Measurements from ENCODE around the gene PSMB5.

PSMB5 gene

DNA sequence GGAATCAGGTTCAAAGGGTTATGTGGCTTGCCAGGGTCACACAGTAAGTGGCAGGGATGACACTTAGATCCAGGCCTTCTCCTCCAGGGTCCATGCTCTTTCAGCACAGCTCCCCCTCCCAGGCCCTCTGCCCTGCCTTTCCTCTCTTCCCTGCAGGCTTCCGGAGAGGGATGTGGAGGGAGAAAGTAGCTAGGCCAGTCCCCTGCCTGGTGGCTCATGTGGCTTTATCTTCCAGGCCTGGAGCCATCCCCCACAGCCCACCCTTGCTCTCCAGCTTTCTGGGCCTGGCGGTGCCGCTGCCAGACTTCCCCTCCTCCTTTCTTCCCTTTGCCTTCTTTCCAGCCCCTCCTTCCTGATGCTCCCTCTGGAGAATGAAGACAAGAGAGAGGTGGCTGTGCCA lies 9.1 kb upstream of the PSMB5 start:
- no peak for DNase-seq (ENCODE audit: low read depth, low spot score)

DNA sequence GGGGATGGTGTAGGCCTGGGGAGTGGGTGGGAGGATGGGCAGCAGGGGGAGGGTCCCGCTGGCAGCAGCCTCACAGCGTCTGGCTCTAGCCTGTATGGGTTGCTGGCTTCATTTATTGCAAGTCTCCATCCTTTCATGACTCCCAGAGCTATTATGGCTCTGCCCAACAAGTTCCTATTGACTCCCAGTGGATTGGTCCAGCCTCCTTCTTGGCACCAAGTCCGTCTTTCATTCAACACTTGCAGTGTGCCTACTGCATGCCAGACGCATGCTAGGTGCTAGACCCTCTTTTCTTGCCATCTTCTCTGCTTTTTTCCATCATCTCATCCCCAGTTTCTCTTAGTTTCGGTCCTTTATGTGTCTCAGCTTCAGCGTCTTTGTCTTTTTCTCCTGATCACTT lies 8.4 kb upstream of the PSMB5 start:
- DNase-seq (ENCODE audit: low read depth, low spot score): no peak

- no peak for DNase-seq (ENCODE audit: low read depth, low spot score)
Measured at GRCh38 chr14:23042162-23042965, 7.7 kb upstream of the PSMB5 start, which contains the start of gene PSMB11. Gene PSMB11, plus strand, starts transcription at chr14:23042212. Its CDS starts 14 bp downstream, at chr14:23042226.

DNA sequence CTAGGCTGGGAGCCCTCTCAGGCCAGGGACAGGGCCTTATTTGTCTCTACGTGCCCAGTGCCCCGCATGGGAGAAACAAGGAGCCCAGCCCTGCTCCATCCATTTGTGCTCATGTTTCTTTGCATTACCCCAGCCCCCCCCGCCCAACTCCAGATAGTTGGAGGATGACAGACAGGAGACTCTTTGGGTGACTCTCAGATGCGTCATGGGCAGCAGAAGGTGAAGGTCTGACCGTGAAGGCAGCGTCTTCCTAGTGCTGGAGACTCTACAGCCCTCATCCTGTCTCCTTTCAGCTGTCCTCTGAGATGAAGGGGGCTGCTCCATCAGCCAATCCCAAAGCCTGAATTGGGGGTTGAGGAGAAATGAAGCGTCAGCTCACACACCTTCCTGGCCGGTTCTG lies 7.0 kb upstream of the PSMB5 start:
- no peak for DNase-seq (ENCODE audit: low read depth, low spot score)

DNA sequence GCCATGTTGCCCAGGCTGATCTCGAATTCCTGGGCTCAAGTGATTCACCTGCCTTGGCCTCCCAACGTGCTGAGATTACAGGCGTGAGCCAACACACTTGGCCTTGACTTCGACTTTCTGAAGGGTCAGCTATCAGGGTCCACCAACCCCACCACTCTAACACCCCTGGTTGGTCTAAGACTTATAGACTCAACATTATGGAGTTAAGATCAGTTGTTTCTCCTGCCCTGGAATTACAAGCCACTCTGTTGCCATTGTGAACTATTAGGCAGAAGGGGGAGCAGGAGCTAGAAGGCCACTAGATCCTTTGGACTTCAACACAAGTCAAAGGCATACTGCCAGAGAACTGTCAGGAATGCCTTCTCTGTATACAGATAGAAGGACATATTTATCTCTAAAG lies 5.4 kb upstream of the PSMB5 start:
- no peak for DNase-seq (ENCODE audit: low read depth, low spot score)

DNA sequence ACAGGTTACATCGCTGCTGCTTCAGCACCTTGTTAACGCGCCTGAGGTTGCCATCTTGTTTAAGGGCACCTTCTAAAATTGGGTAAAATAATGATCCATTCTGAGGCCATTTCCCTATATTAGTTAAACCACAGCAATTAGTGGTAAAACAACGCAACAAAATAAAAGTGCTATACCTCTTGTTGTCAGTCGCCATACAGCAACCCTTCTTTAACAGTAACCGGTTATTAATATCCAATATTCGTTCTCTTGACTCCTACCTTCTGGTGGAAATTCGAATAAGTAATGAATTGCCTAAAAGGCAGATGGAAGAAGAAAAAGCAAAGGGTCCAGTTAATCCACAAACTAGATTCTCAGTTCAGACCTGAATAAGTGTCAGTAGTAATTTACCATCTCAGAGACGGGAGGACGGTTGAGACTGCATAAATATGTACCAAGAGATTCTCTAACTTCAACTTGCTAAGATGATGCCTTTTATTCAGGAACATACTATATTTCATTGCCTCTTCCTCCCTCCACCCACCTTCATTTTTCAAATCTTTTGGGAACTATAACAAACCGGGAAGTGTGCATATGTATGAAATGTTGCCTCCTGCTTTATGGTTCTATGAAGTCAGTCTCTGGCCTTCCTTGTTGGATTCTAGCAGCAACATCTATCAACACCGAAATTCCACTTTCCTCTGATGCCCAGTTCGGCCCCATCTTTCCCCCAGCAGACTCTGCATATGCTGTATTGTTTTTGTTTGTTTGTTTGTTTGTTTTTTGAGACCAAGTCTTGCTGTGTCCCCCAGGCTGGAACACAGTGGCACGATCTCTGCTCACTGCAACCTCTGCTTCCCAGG lies 824 bp upstream of the PSMB5 start:
- no peak for DNase-seq (ENCODE audit: low read depth, low spot score)

DNA sequence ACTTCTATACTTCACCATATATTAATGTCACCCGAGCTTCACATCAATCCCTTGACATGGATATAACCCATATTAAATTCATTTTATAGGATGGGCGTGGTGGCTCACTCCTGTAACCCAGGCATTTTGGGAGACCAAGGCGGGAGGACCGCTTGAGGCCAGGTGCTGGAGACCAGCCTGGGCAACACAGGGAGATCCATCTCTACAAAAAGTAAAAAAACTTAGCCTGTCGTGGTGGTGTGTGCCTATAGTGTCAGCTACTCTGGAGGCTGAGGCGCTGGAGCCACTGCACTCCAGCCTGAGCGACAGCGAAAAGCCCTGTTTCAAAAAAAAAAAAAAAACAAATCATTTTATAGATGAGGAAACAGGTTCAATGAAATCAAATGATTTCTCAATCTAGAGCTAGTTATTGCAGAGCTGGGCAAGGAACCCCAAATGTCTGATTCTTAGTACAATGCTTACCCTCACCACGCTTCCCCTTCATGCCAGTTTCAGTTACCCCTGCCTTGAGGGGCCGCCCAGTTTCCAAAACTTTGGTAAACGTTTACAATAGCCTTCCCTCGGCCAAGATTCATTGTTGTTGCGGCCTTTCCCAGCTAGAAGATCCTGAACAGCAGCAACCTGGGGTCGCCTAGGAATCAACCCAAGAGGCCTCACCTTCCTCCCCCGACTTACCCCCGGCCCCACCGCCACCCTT lies 751 bp downstream of the PSMB5 start:
- DNase-seq (ENCODE audit: low read depth, low spot score): no peak

- no peak for DNase-seq (ENCODE audit: low read depth, low spot score)
Measured at GRCh38 chr14:23033251-23033727, 1.4 kb downstream of the PSMB5 start.

DNA sequence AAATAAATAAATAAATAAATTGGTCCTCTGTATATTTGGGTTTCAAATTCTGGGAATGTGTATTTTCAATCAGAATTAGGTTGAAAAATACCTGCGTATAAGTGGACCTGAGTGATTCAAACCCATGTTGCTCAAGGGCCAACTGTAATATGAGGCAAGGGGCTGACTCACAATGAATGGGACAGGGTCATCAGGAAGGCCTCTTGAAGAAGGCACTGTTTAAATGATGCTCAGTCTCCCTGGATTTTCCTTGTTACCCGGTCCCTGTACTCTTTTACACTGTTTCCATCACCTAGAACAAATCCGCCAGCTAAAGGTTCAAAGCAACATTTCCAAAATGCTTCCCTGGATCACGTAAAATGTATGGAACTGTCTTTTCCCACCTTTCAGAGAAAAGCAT lies 3.8 kb downstream of the PSMB5 start:
- no peak for DNase-seq (ENCODE audit: low read depth, low spot score)

- DNase-seq (ENCODE audit: low read depth, low spot score): no peak
Measured at GRCh38 chr14:23028799-23029198, 5.9 kb downstream of the PSMB5 start.

- DNase-seq (ENCODE audit: low read depth, low spot score): no peak
Measured at GRCh38 chr14:23025151-23025814, 9.4 kb downstream of the PSMB5 start.

DNA sequence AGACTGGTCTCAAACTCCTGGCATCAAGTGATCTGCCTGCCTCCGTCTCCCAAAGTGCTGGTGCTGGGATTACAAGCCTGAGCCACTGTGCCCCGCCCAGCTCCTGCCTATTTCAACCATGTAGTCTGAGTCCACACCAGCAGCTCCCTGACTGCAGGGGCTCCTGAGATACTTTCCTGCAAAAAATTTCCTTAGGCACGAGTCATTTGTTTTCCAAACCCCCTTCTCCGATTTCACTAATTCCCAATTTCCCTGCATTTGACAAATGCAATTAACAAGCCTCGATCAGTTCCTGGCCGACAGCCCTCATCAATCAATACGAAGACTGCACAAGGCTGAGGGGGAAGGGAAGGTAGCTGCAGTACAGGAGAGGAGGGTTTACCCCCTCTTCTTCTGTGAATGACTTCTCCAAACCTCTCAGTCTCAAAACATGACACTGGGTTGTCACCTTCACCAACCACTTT lies 10.1 kb downstream of the PSMB5 start:
- DNase-seq (ENCODE audit: low read depth, low spot score): no peak

DNA sequence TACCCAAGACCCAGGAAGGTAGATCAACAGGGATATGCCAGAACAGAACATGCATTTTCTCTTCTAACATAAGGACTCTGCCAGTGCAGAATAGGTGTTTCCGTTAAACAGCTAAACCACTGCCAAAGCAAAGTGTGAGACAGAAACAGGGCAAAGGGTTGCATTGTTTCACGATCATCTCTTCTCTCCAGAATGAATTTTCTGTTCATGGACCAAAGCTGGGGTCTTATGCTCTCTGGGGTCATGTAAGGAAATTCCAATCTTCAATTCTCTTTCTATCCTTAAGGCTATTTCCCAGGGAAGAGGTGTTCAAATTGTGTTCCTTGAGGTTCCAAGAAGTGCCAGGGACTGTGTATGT lies 10.9 kb downstream of the PSMB5 start:
- DNase-seq (ENCODE audit: low read depth, low spot score): no peak

- DNase-seq (ENCODE audit: low read depth, low spot score): no peak
Measured at GRCh38 chr14:23023022-23023794, 11.5 kb downstream of the PSMB5 start.

GRCh38 chr14:23021889-23022442 lies 12.7 kb downstream of the PSMB5 start:
- no peak for DNase-seq (ENCODE audit: low read depth, low spot score)

DNA sequence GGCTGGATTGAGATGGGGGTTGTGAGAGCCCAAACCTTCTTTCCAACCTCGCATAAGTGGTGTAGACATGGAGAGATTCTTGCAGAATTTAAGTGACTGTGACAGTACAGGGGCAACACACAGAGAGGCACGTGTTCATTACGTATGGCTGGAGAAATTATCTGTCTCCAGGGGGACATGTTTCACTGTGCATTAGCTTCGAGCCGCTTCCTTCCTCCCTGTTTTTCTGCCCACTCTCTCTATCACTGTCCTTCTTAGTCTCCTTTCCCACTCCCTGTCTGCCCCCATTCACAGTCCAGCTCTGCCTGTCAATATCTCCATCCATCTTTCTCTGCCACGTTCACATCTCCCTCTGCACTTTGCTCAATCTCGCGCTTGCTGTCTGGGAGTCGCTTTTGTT lies 13.3 kb downstream of the PSMB5 start:
- DNase-seq (ENCODE audit: low read depth, low spot score): no peak

- no peak for DNase-seq (ENCODE audit: low read depth, low spot score)
Measured at GRCh38 chr14:23020143-23021128, 14.3 kb downstream of the PSMB5 start.

- DNase-seq (ENCODE audit: low read depth, low spot score): no peak
Measured at GRCh38 chr14:23018107-23018506, 16.6 kb downstream of the PSMB5 start.

DNA sequence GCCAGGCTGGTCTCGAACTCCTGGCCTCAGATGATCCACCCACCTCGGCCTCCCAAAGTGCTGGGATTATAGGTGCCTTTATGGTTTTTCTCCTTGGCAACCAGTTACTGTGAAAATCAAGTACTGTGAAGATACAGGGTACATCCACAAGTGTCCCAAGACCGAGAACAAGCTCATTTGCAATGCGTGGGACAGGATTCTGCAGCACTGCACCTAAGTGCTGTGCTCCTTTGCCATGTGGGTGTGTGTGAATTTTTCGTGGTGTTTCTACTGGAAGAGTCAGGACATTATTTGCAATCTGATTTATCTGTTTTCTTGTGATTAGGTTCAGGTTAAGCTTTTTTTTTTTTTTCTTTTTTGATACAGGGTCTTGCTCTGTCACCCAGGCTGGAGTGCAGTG lies 17.6 kb downstream of the PSMB5 start:
- DNase-seq (ENCODE audit: low read depth, low spot score): no peak

Data from iPS DF 19.7 (cell line).